Activated CD8-positive, alpha-beta memory T cell treated with anti-CD3 and anti-CD28 coated beads, Interleukin-2, amount 10 ng/mL, durations not matched to agents 7 days and 5 days (primary cell): ENCODE results near the gene UPP2. TPM values are rescaled to one million over a fixed set of nuclear protein-coding genes. Genes with fewer than 3 reads are reported as not detected.

Experiments
- ATAC-seq: fragments of 150-1000 bp; cut with Tn5 transposase; one replicate; pipeline ENCODE4 v1.10.0; 2021; ENCODE audit warnings: moderate library complexity
- CTCF ChIA-PET: fragments of 350-600 bp; sonication (Branson Sonifier 250); formaldehyde crosslinking; loops from one replicate; lab custom pipeline; 2021; ENCODE audit warnings: antibody characterized with exemption; lab: Charles Lee
- DNase-seq: peaks from one replicate; pipeline ENCODE4 v3.0.0-alpha.2; 2020
- H3K27ac Mint-ChIP-seq: one replicate; pipeline ENCODE4 v1.8.0; 2021; ENCODE audit warnings: mild to moderate bottlenecking, mixed read lengths
- H3K27me3 Mint-ChIP-seq: one replicate; pipeline ENCODE4 v1.8.0; 2021; ENCODE audit warnings: mixed read lengths
- H3K36me3 Mint-ChIP-seq: one replicate; pipeline ENCODE4 v1.8.0; 2021; ENCODE audit warnings: mild to moderate bottlenecking, mixed read lengths
- H3K4me1 Mint-ChIP-seq: one replicate; pipeline ENCODE4 v1.8.0; 2021; ENCODE audit warnings: mixed read lengths
- H3K4me3 Mint-ChIP-seq: one replicate; pipeline ENCODE4 v1.8.0; 2021; ENCODE audit warnings: mild to moderate bottlenecking, moderate library complexity, mixed read lengths
- H3K9me3 Mint-ChIP-seq: one replicate; pipeline ENCODE4 v1.8.0; 2022; ENCODE audit warnings: low read depth, mixed read lengths
- total RNA-seq, 2 experiments: library from RNA; stranded (reverse); gene quantifications; one replicate each; pipeline ENCODE4 v1.2.3, GENCODE V29; 2021

Gene UPP2
- total RNA-seq, 2 experiments from 2014 or later: not detected

DNA sequence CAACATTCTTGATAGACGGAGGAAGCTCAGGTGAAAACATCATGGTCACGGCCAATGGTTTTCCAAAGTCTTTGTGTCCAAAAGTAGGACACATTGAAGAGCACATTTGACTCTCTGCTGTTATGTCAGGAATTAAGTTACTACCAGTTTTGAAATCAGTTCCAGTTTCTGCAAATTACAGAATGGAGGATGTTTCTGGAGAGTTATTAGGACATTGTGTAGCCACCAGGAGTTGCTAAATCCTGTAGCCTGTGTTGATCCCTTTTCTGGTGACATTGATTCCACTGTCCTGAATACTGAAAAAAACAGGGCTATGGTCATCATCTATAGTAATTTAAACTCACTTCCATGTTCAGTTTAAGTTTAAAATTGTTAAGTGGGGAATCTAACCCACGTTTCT lies 15.3 kb downstream of the UPP2 start:
- Mint-ChIP-seq H3K4me3 (no peak overlapping the region), H3K36me3 (no peaks in the 10 kb centered on the region), H3K4me1 (no peaks in the 10 kb centered on the region), H3K27ac (no peak overlapping the region), H3K9me3 (no peaks in the 10 kb centered on the region), H3K27me3 (peaks cover 3% of the 10 kb centered on the region)
- CTCF ChIA-PET: no interaction called here
- ATAC-seq (no peak), DNase-seq (no peak)

DNA sequence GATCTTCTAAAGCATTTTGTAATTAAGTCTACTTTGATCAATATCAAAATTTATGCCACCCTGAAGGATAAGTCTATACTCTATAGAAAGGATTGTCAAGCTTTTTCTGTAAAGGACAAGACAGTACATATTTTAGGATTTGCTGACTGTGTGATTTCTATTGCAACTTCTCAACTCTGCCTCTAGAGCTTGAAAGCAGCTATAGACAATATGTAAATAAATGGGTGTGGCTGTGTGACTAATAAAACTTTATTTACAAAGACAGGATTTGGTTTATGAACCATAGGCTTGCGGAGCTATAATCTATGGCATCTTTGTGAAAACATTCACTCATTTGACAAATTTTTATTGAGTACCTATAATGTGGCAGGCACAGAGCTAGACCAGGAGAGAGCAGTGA lies 18.4 kb downstream of the UPP2 start:
- no peaks in the 10 kb centered on the region for H3K9me3 Mint-ChIP-seq
- no peak overlapping the region for H3K4me3 Mint-ChIP-seq
- ATAC-seq (no peak), DNase-seq (no peak)
- H3K27ac Mint-ChIP-seq: no peak overlapping the region
- H3K36me3 Mint-ChIP-seq: no peaks in the 10 kb centered on the region
- H3K4me1 Mint-ChIP-seq: no peaks in the 10 kb centered on the region
- CTCF ChIA-PET: no interaction called here
- H3K27me3 Mint-ChIP-seq: no peaks in the 10 kb centered on the region

DNA sequence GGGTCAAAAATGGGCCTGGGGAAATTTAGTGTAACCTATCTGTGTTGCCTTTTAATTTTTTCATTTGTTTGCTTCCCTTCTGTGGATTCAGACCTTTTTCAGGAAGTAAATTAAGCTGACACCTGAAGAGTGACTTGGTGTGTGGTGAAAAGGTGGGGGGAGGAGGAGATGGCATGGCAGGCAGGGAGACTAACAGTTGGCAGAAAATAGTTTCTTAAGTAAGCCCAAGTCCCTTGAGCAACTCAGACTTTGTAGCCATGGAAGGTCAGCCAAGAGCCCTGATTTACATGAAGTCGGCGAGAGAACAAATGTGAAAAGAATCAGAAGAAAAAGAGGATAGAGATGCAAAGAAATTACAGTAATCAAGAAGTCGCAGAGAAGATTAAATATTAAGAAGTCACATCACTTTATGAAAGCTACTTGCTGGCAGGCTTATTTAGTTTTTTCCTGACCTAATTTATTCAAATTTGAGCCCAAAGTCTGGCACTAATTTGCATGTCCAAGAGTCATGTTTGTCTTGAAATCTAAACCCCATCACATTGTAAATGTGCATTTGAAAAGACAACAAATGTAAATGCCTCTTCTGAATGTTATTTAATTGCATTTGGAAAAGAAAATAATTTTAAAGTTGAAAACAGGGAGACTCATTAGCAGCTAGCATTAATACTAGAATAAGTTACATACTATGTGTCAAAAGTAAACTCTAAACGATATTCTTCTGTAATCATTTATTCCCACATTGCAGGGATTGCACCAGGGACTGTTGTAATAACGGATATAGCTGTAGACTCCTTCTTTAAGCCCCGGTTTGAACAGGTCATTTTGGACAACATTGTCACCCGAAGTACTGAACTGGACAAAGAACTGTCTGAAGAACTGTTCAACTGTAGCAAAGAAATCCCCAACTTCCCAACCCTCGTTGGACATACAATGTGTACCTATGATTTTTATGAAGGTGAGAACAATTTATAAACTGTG lies 19.3 kb downstream of the UPP2 start:
- no peaks in the 10 kb centered on the region for H3K36me3 Mint-ChIP-seq
- H3K4me3 Mint-ChIP-seq: no peak overlapping the region
- no peak for DNase-seq
- H3K9me3 Mint-ChIP-seq: no peaks in the 10 kb centered on the region
- H3K27ac Mint-ChIP-seq: no peak overlapping the region
- CTCF ChIA-PET: no interaction called here
- no peak for ATAC-seq
- no peaks in the 10 kb centered on the region for H3K4me1 Mint-ChIP-seq
- H3K27me3 Mint-ChIP-seq: no peaks in the 10 kb centered on the region

DNA sequence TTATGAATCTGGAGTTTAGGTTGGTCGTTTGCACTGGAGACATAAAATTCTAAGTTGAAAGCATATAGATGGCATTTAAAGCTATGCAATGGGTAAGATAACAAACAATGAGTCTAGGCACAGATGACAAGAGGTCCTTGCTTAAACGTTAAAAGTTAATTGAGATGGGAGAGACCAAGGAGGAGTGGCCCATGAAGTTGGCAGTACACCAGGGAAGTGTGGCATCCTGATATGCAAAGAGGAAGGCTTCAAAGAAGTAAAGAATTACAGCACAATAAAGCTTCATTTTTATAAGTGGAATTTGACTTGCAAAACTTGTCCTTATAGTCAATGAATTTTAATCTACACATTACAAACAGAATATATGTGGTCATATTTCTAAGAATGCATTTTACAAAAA lies 23.2 kb downstream of the UPP2 start:
- Mint-ChIP-seq H3K27me3 (no peaks in the 10 kb centered on the region), H3K36me3 (no peaks in the 10 kb centered on the region), H3K27ac (no peak overlapping the region), H3K4me1 (no peaks in the 10 kb centered on the region), H3K9me3 (no peaks in the 10 kb centered on the region), H3K4me3 (no peak overlapping the region)
- CTCF ChIA-PET: no interaction called here
- no peak for ATAC-seq
- DNase-seq: no peak

DNA sequence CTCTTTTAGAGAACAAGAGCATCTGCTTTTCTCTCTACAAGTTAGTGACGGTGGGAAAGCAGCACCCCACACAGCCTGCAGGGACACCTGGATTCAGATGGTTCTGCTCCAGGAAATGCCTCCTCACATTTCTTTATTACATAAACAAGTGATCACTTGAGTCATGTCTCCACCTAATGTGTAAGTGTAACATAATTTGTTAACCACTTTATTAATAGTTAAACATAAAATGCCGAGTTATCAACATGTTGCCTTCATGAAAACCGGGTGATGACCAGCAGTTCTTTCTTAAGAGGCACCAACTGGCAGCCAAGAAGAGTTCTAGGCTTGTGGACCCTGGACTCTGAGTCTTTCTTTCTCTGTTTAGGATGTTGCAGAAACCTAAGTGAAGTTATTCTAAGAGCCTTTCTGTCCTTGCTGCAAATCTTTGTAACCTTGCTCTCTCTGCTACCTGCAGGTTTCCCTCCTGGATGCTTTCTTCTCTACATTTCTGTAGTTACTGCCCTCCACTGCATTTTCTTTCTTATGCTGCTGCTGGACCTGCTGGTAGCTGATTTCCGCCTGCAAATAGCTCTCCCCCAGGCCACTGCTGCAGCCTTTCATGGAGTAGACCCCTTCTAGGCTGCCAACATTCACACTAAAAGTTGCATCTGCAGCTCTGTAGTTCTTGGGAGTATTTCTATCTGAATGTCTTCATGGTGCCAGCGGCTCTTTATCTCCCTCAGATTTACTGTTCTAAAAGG lies 24.3 kb downstream of the UPP2 start:
- Mint-ChIP-seq H3K4me1 (no peaks in the 10 kb centered on the region), H3K27me3 (no peaks in the 10 kb centered on the region), H3K4me3 (no peak overlapping the region), H3K36me3 (no peaks in the 10 kb centered on the region), H3K9me3 (no peaks in the 10 kb centered on the region), H3K27ac (no peak overlapping the region)
- DNase-seq (no peak), ATAC-seq (no peak)
- CTCF ChIA-PET: no interaction called here

DNA sequence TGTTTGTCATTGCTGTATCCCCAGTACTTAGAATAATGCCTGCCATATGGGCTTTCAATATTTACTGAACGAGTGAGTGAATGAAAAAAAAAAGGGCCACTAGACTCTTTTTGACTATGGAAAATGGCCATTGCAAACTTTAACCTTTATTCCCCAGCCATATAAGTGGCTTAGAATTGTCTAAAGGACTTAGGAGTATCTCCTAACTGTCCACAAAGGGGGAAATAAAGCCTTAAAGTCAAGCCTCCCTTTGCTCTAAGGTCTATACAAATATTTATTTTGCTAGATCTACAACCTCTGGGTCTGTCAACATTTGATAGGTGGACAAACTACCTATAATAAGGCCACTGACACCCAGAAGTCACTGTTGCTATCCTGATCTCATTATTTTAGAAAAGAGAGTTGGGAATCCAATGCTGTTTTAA lies 25.7 kb downstream of the UPP2 start:
- Mint-ChIP-seq H3K27ac (no peak overlapping the region), H3K4me1 (no peaks in the 10 kb centered on the region), H3K4me3 (no peak overlapping the region), H3K27me3 (no peaks in the 10 kb centered on the region), H3K36me3 (no peaks in the 10 kb centered on the region), H3K9me3 (no peaks in the 10 kb centered on the region)
- DNase-seq: no peak
- CTCF ChIA-PET: no interaction called here
- no peak for ATAC-seq

DNA sequence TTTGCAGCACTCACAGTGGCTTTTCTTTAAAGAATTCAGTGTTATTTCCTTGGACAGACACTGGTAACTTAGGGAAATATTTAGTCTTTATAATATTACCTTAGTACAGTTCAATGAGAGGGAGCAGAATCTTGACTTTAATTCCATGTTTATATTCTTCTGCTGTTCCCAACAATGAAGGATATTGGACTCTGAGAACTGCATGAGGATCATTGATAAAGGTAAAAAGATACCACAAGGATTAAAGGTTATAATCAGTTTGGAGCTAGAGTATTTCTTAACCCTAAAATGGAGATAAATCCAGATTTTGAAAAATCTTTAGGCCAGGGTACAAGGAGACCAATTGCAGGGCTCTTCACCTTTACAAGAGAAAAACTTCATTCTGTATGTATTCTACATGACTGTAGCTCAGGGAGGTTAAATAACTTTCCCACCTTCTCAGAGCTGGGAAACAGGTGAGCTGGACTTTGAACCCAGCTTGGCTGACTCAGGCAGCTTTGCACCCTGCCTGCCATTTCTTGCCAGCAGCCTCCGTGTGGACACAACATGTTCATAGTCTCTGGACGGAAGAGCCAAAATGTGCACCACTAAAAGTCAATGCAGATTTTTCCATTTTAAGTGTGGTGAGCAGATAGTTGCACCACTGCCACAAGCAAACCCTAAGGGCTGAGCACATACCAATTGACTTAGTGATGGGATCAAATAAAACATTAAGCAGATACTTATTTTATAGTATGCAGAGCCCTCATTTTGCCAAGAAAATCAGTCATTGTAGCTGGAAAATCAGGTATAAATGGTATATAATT lies 26.7 kb downstream of the UPP2 start:
- CTCF ChIA-PET: no interaction called here
- H3K36me3 Mint-ChIP-seq: no peaks in the 10 kb centered on the region
- H3K4me3 Mint-ChIP-seq: no peak overlapping the region
- peaks cover 3% of the 10 kb centered on the region for H3K27me3 Mint-ChIP-seq
- H3K4me1 Mint-ChIP-seq: no peaks in the 10 kb centered on the region
- no peak for DNase-seq
- ATAC-seq: no peak
- H3K9me3 Mint-ChIP-seq: no peaks in the 10 kb centered on the region
- H3K27ac Mint-ChIP-seq: no peak overlapping the region

DNA sequence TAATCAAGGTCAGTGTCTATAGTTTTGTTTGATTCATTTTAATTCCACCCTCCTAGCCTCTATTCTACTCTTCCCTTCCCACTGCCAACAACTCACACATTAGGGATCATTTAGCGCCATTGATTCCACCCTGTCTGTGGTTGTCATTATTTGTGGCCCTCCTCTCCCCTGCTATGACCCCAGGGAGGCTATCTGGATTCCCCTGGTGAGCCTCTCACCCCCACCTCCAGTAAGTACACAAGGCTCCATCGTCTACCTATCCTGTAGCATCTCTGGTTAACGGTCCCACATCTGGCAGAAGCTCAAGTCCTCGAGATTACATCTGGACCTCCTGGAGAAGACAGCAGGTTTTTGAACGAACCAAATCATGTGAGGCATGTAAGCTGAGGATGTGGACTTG lies 27.4 kb downstream of the UPP2 start:
- ATAC-seq: no peak
- H3K4me3 Mint-ChIP-seq: no peak overlapping the region
- H3K27me3 Mint-ChIP-seq: peaks cover 5% of the 10 kb centered on the region
- no peaks in the 10 kb centered on the region for H3K9me3 Mint-ChIP-seq
- H3K27ac Mint-ChIP-seq: no peak overlapping the region
- DNase-seq: no peak
- H3K4me1 Mint-ChIP-seq: no peaks in the 10 kb centered on the region
- CTCF ChIA-PET: no interaction called here
- H3K36me3 Mint-ChIP-seq: no peaks in the 10 kb centered on the region

DNA sequence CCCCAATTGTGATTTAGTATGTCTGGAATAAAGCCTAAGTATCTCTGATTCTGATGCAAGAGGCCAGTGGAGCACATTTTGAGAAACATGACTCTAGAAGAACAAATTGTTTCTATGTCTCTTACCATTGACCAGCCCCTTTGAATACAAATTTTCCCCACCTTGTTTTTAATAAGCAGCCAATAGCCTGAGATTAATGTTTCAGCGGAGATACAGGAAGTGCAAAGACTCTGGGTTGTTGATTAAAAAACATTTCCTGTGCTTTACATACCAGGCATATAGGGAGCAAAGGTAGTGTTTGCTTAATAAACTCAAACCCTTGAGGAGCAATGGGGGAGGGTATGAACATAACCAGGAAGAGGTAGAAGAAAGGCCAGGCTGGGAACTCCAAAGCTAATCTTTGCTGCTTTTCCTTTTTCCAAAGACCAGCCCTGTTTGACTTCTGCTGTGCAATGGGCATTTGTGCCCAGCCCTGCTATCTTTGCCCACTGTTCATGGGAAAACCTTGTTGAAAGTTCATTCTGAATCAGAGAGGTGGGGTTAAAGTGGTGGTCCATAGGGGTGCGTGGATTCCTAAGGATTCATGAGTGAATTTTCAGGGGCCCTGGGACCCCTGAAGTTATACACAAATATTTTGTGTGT lies 29.3 kb downstream of the UPP2 start:
- Mint-ChIP-seq H3K27me3 (peaks cover 5% of the 10 kb centered on the region), H3K9me3 (no peaks in the 10 kb centered on the region), H3K36me3 (no peaks in the 10 kb centered on the region), H3K4me3 (no peak overlapping the region), H3K27ac (no peak overlapping the region), H3K4me1 (no peaks in the 10 kb centered on the region)
- no peak for ATAC-seq
- CTCF ChIA-PET: no interaction called here
- no peak for DNase-seq

DNA sequence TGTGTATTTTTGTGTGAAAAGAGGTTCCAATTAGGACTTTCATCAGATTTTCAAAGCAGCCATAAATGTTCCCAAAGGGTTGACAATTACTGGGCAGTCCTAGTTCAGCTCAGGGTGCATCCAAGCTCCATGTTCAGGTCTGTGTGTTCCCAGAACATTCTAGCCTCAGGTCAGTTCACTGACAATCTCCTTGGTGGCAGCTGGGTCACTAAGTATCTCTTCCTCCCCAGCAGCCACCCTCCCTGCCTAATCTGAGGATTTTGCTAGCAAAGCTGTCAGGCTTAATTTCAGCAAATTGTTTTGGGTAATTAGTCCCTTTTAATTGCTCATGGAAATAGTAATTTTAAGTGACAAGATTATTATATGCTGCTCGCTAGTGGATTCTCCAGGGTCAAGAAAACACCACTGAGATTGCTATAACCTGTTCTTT lies 29.8 kb downstream of the UPP2 start:
- no peak overlapping the region for H3K27ac Mint-ChIP-seq
- H3K4me1 Mint-ChIP-seq: no peaks in the 10 kb centered on the region
- H3K4me3 Mint-ChIP-seq: no peak overlapping the region
- H3K36me3 Mint-ChIP-seq: no peaks in the 10 kb centered on the region
- H3K27me3 Mint-ChIP-seq: peaks cover 5% of the 10 kb centered on the region
- no peaks in the 10 kb centered on the region for H3K9me3 Mint-ChIP-seq
- CTCF ChIA-PET: no interaction called here
- no peak for ATAC-seq
- no peak for DNase-seq

DNA sequence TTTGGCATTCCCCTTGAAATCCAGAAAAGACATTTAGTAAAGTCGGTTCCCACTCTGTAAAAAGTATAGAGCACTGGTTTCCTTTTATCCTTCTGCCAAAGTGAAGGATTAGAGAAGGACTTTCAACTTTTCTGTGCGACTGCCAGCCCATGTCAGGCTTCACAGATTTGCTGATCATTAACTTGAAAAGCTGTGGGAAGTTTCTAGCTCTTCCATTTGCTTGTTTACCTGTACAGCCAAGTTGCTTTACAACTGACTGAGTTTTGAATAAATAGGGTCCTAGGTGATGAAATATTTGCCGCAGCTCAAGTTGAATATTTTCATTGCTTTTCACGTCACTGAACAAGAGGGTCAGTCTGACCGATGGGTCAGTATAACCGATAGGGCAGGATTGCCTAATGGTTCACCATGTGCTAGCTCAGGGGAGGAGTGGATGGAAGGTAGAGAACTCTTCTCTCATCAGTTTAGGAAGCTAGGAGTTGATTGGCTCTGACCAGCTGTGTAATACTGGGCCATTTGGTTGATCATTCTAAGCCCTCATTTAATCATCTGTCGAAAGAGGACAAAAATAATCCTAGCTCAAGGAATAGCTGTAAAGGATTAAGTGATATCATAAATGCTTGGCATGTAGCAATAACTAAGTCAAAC lies 30.4 kb downstream of the UPP2 start:
- Mint-ChIP-seq H3K4me3 (no peak overlapping the region), H3K9me3 (no peaks in the 10 kb centered on the region), H3K27ac (no peak overlapping the region), H3K27me3 (peaks cover 5% of the 10 kb centered on the region), H3K36me3 (no peaks in the 10 kb centered on the region), H3K4me1 (no peaks in the 10 kb centered on the region)
- CTCF ChIA-PET: no interaction called here
- DNase-seq (no peak), ATAC-seq (no peak)

DNA sequence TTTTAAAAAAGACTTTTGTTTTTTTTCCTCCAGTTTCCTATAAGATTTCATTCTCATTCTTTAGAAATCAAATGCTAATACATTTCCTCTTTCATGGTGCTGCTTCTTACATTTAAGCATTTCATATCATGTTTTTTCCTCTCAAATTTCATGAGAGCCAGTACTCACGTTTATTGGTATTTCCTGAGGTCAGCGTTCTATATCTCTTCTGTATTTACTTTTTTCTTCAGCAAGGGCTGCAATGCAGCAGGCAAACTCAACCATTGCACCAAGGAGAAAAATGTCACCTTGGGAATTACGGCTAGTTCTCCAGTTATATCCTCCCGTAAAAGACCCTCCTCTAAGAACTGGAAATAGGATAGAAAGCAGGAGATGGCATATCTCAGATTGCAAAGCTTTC lies 32.4 kb downstream of the UPP2 start:
- no peak for ATAC-seq
- H3K36me3 Mint-ChIP-seq: no peaks in the 10 kb centered on the region
- no peaks in the 10 kb centered on the region for H3K4me1 Mint-ChIP-seq
- H3K27ac Mint-ChIP-seq: no peak overlapping the region
- H3K9me3 Mint-ChIP-seq: no peaks in the 10 kb centered on the region
- no peak for DNase-seq
- CTCF ChIA-PET: no interaction called here
- H3K27me3 Mint-ChIP-seq: peaks cover 5% of the 10 kb centered on the region
- no peak overlapping the region for H3K4me3 Mint-ChIP-seq

DNA sequence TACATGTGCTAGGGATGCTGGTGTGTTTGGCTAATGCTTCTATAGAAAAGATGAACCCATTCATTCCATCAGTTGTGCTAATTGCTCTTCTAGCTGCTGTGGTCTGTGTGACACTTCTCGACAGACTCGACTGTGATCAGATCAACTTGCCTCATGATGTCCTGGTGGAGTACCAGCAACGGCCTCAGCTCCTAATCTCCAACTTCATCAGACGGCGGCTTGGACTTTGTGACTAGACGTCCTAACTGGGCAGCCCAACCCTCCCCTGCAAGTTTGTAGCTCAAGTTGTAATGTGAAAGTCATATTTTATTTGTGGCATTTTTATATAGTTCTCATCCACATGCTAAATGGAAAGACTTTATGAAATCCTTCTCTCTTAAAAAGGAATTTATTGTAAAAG lies 33.0 kb downstream of the UPP2 start:
- Mint-ChIP-seq H3K27me3 (peaks cover 5% of the 10 kb centered on the region), H3K27ac (no peak overlapping the region)
- ATAC-seq: no peak

More for the DNA sequence above, 33.0 kb downstream of the UPP2 start:
- H3K4me3 Mint-ChIP-seq: no peak overlapping the region
- H3K4me1 Mint-ChIP-seq: no peaks in the 10 kb centered on the region
- H3K9me3 Mint-ChIP-seq: no peaks in the 10 kb centered on the region
- no peak for DNase-seq
- CTCF ChIA-PET: no interaction called here
- H3K36me3 Mint-ChIP-seq: no peaks in the 10 kb centered on the region
